Activated CD8-positive, alpha-beta T cell treated with anti-CD3 and anti-CD28 coated beads for 36 hours (primary cell): Measurements from ENCODE around the gene SULT1A2. TPM values are rescaled to one million over a fixed set of nuclear protein-coding genes. Genes with fewer than 3 reads are reported as not detected.

ENCODE experiments used
- ATAC-seq: fragments of 200-7000 bp; cut with Tn5 transposase; one replicate; pipeline ENCODE4 v1.10.0; 2021; ENCODE audit warnings: mild to moderate bottlenecking, moderate library complexity
- CTCF ChIA-PET: fragments of 350-600 bp; sonication (Branson Sonifier 250); formaldehyde crosslinking; loops from one replicate; lab custom pipeline; 2021; ENCODE audit warnings: antibody characterized with exemption; lab: Charles Lee
- POLR2A ChIA-PET: fragments of 350-600 bp; sonication (Branson Sonifier 250); formaldehyde crosslinking; loops from one replicate; lab custom pipeline; 2021; ENCODE audit warnings: antibody characterized with exemption; lab: Charles Lee
- DNase-seq: peaks from one replicate; pipeline ENCODE4 v3.0.0-alpha.2; 2020
- H3K27ac Mint-ChIP-seq: one replicate; pipeline ENCODE4 v1.8.0; 2021; ENCODE audit warnings: mild to moderate bottlenecking, mixed read lengths
- H3K27me3 Mint-ChIP-seq: one replicate; pipeline ENCODE4 v1.8.0; 2021; ENCODE audit warnings: mixed read lengths
- H3K36me3 Mint-ChIP-seq: one replicate; pipeline ENCODE4 v1.8.0; 2021; ENCODE audit warnings: low read depth, mixed read lengths
- H3K4me1 Mint-ChIP-seq: one replicate; pipeline ENCODE4 v1.8.0; 2021; ENCODE audit warnings: low read depth, mixed read lengths
- H3K4me3 Mint-ChIP-seq: one replicate; pipeline ENCODE4 v1.8.0; 2021; ENCODE audit warnings: mild to moderate bottlenecking, moderate library complexity, mixed read lengths
- H3K9me3 Mint-ChIP-seq: one replicate; pipeline ENCODE4 v1.8.0; 2021; ENCODE audit warnings: mixed read lengths
- CTCF ChIP-seq: fragments of 200-600 bp; IDR thresholded peaks from one replicate; pipeline ENCODE4 v1.8.0; 2022; ENCODE audit warnings: antibody characterized with exemption, mild to moderate bottlenecking
- intact Hi-C: fragments of 100-400 bp; cut with micrococcal nuclease; formaldehyde crosslinking; loops from one replicate; pipeline ENCODE4 v1.10.0; 2022
- total RNA-seq, 2 experiments: library from RNA; stranded (reverse); gene quantifications; one replicate each; pipeline ENCODE4 v1.2.3, GENCODE V29; 2021

The SULT1A2 gene
- total RNA-seq, 2 experiments from 2014 or later, result 0.81 to 1.0 TPM

- intact Hi-C loops, result no loop called here
- Mint-ChIP-seq H3K27ac (peak overlapping the region; percentile 88), H3K9me3 (no peaks in the 10 kb centered on the region), H3K4me3 (peak overlapping the region; percentile 90), H3K27me3 (no peaks in the 10 kb centered on the region), H3K36me3 (peaks cover 18% of the 10 kb centered on the region), H3K4me1 (peaks cover 35% of the 10 kb centered on the region)
- no peak for DNase-seq
- ChIA-PET CTCF (interaction anchor here (0.9 to 1.1 kb wide), 3 partner anchors 10 to 62 kb away, joined by 3 to 4 read pairs (median 4); partner anchors contain the start of gene APOBR), POLR2A (interaction anchor here (0.8 to 1.4 kb wide), 4 partner anchors 21 to 360 kb away, joined by 3 to 12 read pairs (median 4); partner anchors contain the start of genes ATXN2L and CLN3)
- ATAC-seq, result no peak
- TF ChIP-seq CTCF, result no peak
Observed at GRCh38 chr16:28554634-28555423, 42.0 kb downstream of the SULT1A2 start.

DNA sequence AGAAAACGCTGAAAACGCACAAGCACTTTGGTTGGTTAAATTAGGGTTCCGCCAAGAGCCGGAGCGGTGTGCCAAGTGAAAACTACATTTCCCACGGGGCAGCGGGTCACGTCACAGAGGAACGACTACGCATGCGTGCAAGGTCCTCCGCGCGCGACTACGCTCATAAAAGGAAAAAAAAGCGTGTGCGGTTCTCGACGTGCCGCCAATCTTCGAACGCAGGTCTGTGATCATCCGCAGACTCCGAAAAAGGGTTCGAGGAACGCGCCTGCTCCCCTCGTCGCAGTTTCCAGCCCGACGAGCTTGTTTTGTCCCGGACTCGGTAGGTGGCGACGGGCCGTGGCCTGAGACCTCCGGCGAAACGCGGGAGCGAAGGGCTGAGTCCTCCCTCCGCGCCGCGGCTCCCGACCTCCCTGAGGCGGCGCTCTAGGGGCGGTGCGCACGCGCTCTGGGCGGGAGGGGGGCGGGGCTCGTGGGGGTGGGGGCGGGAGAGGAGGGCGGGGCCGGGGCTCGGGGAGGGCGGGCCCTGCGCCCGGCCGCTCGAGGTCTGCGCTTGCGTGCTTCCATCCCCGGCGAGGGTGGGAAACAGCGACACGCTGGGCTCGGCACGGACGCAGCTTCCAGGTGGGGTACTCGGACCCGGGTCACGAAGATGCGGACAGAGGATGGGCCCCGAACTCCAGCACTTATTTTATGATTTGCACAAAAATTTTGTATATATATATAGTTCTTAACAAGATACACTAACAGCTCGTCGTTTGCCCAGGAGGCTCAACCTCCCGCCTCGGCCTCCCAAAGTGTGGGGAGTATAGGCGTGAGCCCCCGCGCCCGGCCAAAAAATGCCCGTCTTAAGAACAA, 42.8 kb downstream of the SULT1A2 start, which contains the start of gene SGF29:
Gene SGF29, plus strand, starts transcription at position 145 of the 858 bp plus-strand sequence. CDS start 27,150 bp downstream, outside the sequence.
- H3K4me3 Mint-ChIP-seq, result peak within 1 kb of the TSS; percentile 90
- no peaks in the 10 kb centered on the region for H3K27me3 Mint-ChIP-seq
- peak within 1 kb of the TSS; percentile 98 for H3K27ac Mint-ChIP-seq
- peak; percentile 36 for TF ChIP-seq CTCF
- H3K4me1 Mint-ChIP-seq, result peaks cover 35% of the 10 kb centered on the region
- no peaks in the 10 kb centered on the region for H3K9me3 Mint-ChIP-seq
- H3K36me3 Mint-ChIP-seq, result peaks cover 11% of the 10 kb centered on the region
- POLR2A ChIA-PET, result interaction anchor here (0.6 to 1.4 kb wide), 9 partner anchors 20 to 1252 kb away, joined by 3 to 12 read pairs (median 3); partner anchors contain the start of genes ATXN2L, CLN3 and MAZ
- DNase-seq (peak; percentile 96), ATAC-seq (peak; percentile 91)
- intact Hi-C loops, result no loop called here
- CTCF ChIA-PET, result interaction anchor here (1.1 kb wide), 1 partner anchor 10 kb away, joined by 3 read pairs; no protein-coding TSS in a partner anchor

DNA sequence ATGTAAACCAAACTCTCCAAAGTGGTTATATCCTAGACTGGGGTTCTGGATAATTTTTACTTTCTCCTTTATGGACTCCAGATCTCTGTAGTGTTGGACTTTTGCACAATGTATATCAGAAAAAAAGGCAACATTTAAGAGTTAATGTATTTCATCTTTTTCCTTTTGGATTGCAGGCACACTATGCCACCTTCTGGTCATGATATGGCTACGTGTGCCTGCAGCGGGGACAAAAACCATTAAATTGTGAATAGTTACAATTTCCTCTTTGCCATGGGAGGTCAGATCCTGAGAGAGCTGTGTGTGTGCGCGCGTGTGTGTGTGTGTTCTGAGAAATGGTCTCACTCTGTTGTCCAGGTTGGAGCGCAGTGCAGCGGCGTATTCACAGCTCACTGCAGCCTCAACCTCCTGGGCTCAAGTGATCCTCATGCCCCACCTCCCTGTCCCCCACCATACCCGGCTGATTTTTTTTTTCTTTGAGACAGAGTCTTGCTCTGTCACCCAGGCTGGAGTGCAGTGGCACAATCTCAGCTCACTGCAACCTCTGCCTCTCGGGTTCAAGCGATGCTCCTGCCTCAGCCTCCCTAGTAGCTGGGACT, 47.5 kb downstream of the SULT1A2 start:
- Mint-ChIP-seq H3K4me1 (peaks cover 11% of the 10 kb centered on the region), H3K4me3 (no peak overlapping the region), H3K27ac (peak overlapping the region; percentile 1), H3K36me3 (no peaks in the 10 kb centered on the region), H3K9me3 (no peaks in the 10 kb centered on the region), H3K27me3 (no peaks in the 10 kb centered on the region)
- ChIA-PET CTCF (interaction anchor here (0.6 to 1.2 kb wide), 2 partner anchors 57 to 396 kb away, joined by 3 to 4 read pairs; partner anchors contain the start of gene CLN3), POLR2A (interaction anchor here (0.7 to 0.9 kb wide), 3 partner anchors 35 to 278 kb away, joined by 3 read pairs; no protein-coding TSS in a partner anchor)
- peak; percentile 56 for TF ChIP-seq CTCF
- ATAC-seq, result no peak
- DNase-seq, result peak; percentile 18
- intact Hi-C loops, result no loop called here

GRCh38 chr16:28548306-28548802, 48.5 kb downstream of the SULT1A2 start:
- Mint-ChIP-seq H3K36me3 (no peaks in the 10 kb centered on the region), H3K27me3 (no peaks in the 10 kb centered on the region), H3K9me3 (no peaks in the 10 kb centered on the region), H3K27ac (no peak overlapping the region), H3K4me3 (no peak overlapping the region), H3K4me1 (peaks cover 10% of the 10 kb centered on the region)
- DNase-seq (no peak), ATAC-seq (no peak)
- ChIA-PET POLR2A (no interaction called here), CTCF (interaction anchor here (1.7 kb wide), 1 partner anchor 15 kb away, joined by 4 read pairs; no protein-coding TSS in a partner anchor)
- TF ChIP-seq CTCF, result no peak
- intact Hi-C loops, result no loop called here
